HepG2 (cell line): ENCODE measurements around the gene PYURF. TPM values are rescaled to one million over a fixed set of nuclear protein-coding genes. Genes with fewer than 3 reads are reported as not detected.

Experiments used
- ATAC-seq: fragments of 200-7000 bp; cut with Tn5 transposase; 3 replicates; pipeline ENCODE4 v1.9.1; 2020; ENCODE audit warnings: mild to moderate bottlenecking, moderate library complexity
- BruUV-seq: library from RNA; stranded (reverse); fragments of 400-500 nt; replicated peaks from 2 replicates; lab custom pipeline; 2021; lab: Mats Ljungman, UMichigan
- CTCF ChIA-PET: fragments of 300-600 bp; formaldehyde crosslinking; extraction: SDS; loops from one replicate; lab custom pipeline; 2021; ENCODE audit warnings: low total read pairs, inconsistent platforms, low intra/inter-chr PET ratio; lab: Yijun Ruan, JAX
- POLR2A ChIA-PET: fragments of 350-600 bp; sonication (Branson Sonifier 250); formaldehyde crosslinking; loops from one replicate; lab custom pipeline; 2020; ENCODE audit warnings: antibody characterized with exemption, inconsistent platforms; lab: Yijun Ruan, JAX
- DNase-seq: peaks from one replicate; pipeline ENCODE4 v3.0.0-alpha.2; 2015; ENCODE audit warnings: low spot score
- FAIRE-seq: peaks from 3 replicates; lab custom pipeline; 2011; peaks lifted over from hg19 to GRCh38; lab: Jason Lieb, UNC
- H2AFZ ChIP-seq: one replicate; pipeline ENCODE4 v1.6.1; 2011; ENCODE audit warnings: low read length, inconsistent platforms
- H3K27ac ChIP-seq: fragments of 300-600 bp; 3 replicates; pipeline ENCODE4 v1.8.0; 2011; ENCODE audit warnings: mixed run types, mild to moderate bottlenecking, mixed read lengths, low read length, inconsistent platforms; ENCODE audit not compliant: insufficient read depth; ENCODE audit errors: extremely low read length
- H3K27me3 ChIP-seq, 2 experiments: fragments of 200-600 bp in 1 of 2; 2 replicates in 1 of 2; 3 replicates in 1 of 2; pipeline versions ENCODE4 v1.6.0 to v1.8.0; 2011; ENCODE audit warnings: low read length in 2 of 2, mild to moderate bottlenecking in 2 of 2, moderate library complexity in 2 of 2, inconsistent platforms in 1 of 2; ENCODE audit not compliant: insufficient read depth in 2 of 2, control insufficient read depth in 1 of 2
- H3K36me3 ChIP-seq, 2 experiments: fragments of 200-600 bp in 1 of 2; replicated peaks in 1 of 2; 2 replicates in 1 of 2; 3 replicates in 1 of 2; pipeline versions ENCODE4 v1.5.1 to v1.8.0; 2011; ENCODE audit warnings: low read length in 2 of 2, inconsistent platforms in 1 of 2; ENCODE audit not compliant: insufficient read depth in 2 of 2, control insufficient read depth in 1 of 2
- H3K4me1 ChIP-seq: 2 replicates; pipeline ENCODE4 v1.5.1; 2012; ENCODE audit warnings: low read length, inconsistent platforms; ENCODE audit not compliant: insufficient read depth
- H3K4me2 ChIP-seq: 2 replicates; pipeline ENCODE4 v1.6.0; 2011; ENCODE audit warnings: low read depth, low read length, inconsistent platforms
- H3K4me3 ChIP-seq, 3 experiments: fragments of 200-600 bp in 1 of 3; sonication (generic), shearing (Covaris generic) in 1 of 3; replicated peaks in 1 of 3; 2 replicates each; pipeline ENCODE4 v1.5.1; 2011 to 2016; ENCODE audit warnings: low read length in 3 of 3, inconsistent platforms in 2 of 3, low read depth in 2 of 3, mild to moderate bottlenecking in 2 of 3, control low read depth in 1 of 3, mixed read lengths in 1 of 3; ENCODE audit not compliant: insufficient read depth in 1 of 3
- H3K79me2 ChIP-seq: one replicate; pipeline ENCODE4 v1.6.1; 2011; ENCODE audit warnings: low read length, inconsistent platforms; ENCODE audit not compliant: insufficient read depth
- H3K9ac ChIP-seq: 2 replicates; pipeline ENCODE4 v1.6.0; 2011; ENCODE audit warnings: mild to moderate bottlenecking, low read depth, low read length, inconsistent platforms; ENCODE audit not compliant: insufficient read depth
- H3K9me3 ChIP-seq: 2 replicates; pipeline ENCODE4 v1.5.1; 2012; ENCODE audit warnings: mild to moderate bottlenecking, low read length
- H4K20me1 ChIP-seq: 2 replicates; pipeline ENCODE4 v1.6.0; 2011; ENCODE audit warnings: inconsistent platforms, mild to moderate bottlenecking, low read length, moderate library complexity; ENCODE audit not compliant: insufficient read depth
- CHD4 ChIP-seq: fragments of 200-600 bp; sonication (generic); IDR thresholded peaks from 2 replicates; pipeline ENCODE4 v1.7.0; 2017; ENCODE audit warnings: mild to moderate bottlenecking, low read length, borderline replicate concordance
- DRAP1 ChIP-seq: IDR thresholded peaks from 2 replicates; pipeline ENCODE4 v1.6.1; 2016; ENCODE audit warnings: missing genetic modification reagents, missing compliant biosample characterization
- FOXC1 ChIP-seq: sonication (generic); formaldehyde crosslinking; IDR thresholded peaks from 2 replicates; pipeline ENCODE4 v1.8.0; 2022; ENCODE audit warnings: mild to moderate bottlenecking, missing genetic modification reagents, borderline replicate concordance
- GLMP ChIP-seq: sonication (generic); formaldehyde crosslinking; IDR thresholded peaks from 2 replicates; pipeline ENCODE4 v1.9.0; 2021; ENCODE audit warnings: missing genetic modification reagents, mild to moderate bottlenecking, borderline replicate concordance
- IKZF4 ChIP-seq: sonication (generic); formaldehyde crosslinking; IDR thresholded peaks from 2 replicates; pipeline ENCODE4 v1.5.1; 2020; ENCODE audit warnings: borderline replicate concordance, mild to moderate bottlenecking, low read depth, missing genetic modification reagents; ENCODE audit errors: not compliant biosample characterization
- NCOR1 ChIP-seq: fragments of 200-600 bp; sonication (generic); IDR thresholded peaks from 2 replicates; pipeline ENCODE4 v1.7.0; 2017; ENCODE audit warnings: antibody characterized with exemption, low read length, borderline replicate concordance
- PITX1 ChIP-seq: sonication (generic); formaldehyde crosslinking; IDR thresholded peaks from 2 replicates; pipeline ENCODE4 v1.5.1; 2020; ENCODE audit warnings: mild to moderate bottlenecking, missing genetic modification reagents
- POGZ ChIP-seq: sonication (generic); formaldehyde crosslinking; IDR thresholded peaks from 2 replicates; pipeline ENCODE4 v1.4.0; 2020; ENCODE audit warnings: mild to moderate bottlenecking, missing genetic modification reagents
- SALL1 ChIP-seq: sonication (generic); formaldehyde crosslinking; IDR thresholded peaks from 2 replicates; pipeline ENCODE4 v1.8.0; 2022; ENCODE audit warnings: mild to moderate bottlenecking, missing genetic modification reagents
- SOX5 ChIP-seq: IDR thresholded peaks from 2 replicates; pipeline ENCODE4 v1.6.1; 2016; ENCODE audit warnings: borderline replicate concordance
- ZFAT ChIP-seq: sonication (generic); formaldehyde crosslinking; conservative IDR thresholded peaks from 2 replicates; pipeline ENCODE4 v1.8.1; 2023; ENCODE audit warnings: missing genetic modification reagents, inconsistent platforms
- ZFP36L2 ChIP-seq: sonication (generic); formaldehyde crosslinking; IDR thresholded peaks from 2 replicates; pipeline ENCODE4 v1.4.0; 2020; ENCODE audit warnings: missing genetic modification reagents
- ZFY ChIP-seq: sonication (generic); formaldehyde crosslinking; IDR thresholded peaks from 2 replicates; pipeline ENCODE4 v1.4.0; 2020; ENCODE audit warnings: missing genetic modification reagents
- ZNF572 ChIP-seq: sonication (generic); formaldehyde crosslinking; IDR thresholded peaks from 2 replicates; pipeline ENCODE4 v1.5.1; 2020; ENCODE audit warnings: mild to moderate bottlenecking, missing genetic modification reagents
- WGBS: methylation state at CpG from one replicate; pipeline ENCODE4 v1.1.6; 2017; ENCODE audit warnings: low lambda C conversion rate; 5-methylcytosine and 5-hydroxymethylcytosine counted together
- in situ Hi-C: cut with HindIII; loops from 2 replicates; pipeline ENCODE4 v1.10.0; 2017; ENCODE audit warnings: low pct_unique_long_range_greater_than_20kb; ENCODE audit not compliant: extremely low pct_ligation_motif_present
- intact Hi-C: fragments of 100-400 bp; cut with micrococcal nuclease; formaldehyde crosslinking; loops from one replicate; pipeline ENCODE4 v1.10.0; 2022; ENCODE audit not compliant: unreplicated experiment
- polyA plus RNA-seq, 8 experiments: library from polyadenylated mRNA; depleted of rRNA in 3 of 8; stranded (reverse) in 7 of 8; unstranded in 1 of 8; fragments of >200 nt; fragmentation: Illumina TruSeq in 4 of 8; extraction: Trizol in 4 of 8; gene quantifications; 2 replicates each; pipeline versions ENCODE4 v1.2.1 to v1.2.3, GENCODE V29; 2011 to 2016; ENCODE audit warnings: low read depth in 4 of 8, missing spikeins in 1 of 8, mixed read lengths in 1 of 8; ENCODE audit not compliant: insufficient read depth in 1 of 8
- total RNA-seq, 5 experiments: library from RNA; depleted of rRNA; stranded (reverse); fragments of >200 nt; fragmentation: Illumina TruSeq; extraction: Trizol; gene quantifications; 2 replicates each; pipeline ENCODE4 v1.2.3, GENCODE V29; 2016; ENCODE audit warnings: low read depth in 1 of 5
- TF ChIP-seq, protein P1 (sequence below), 2 experiments: fragments of 450-650 bp in 1 of 2; sonication (generic) in 1 of 2; formaldehyde crosslinking; IDR thresholded peaks; 2 replicates each; pipeline versions ENCODE4 v1.5.0 to v1.8.0; 2020 to 2022; ENCODE audit warnings: mild to moderate bottlenecking in 1 of 2, missing genetic modification reagents in 1 of 2

PYURF gene
- total and polyA plus RNA-seq, 2 of the 13 experiments (the other 11 are each of a cell fraction or from before 2014, with no cell fraction given), result 59.9 to 95.2 TPM

GRCh38 chr4:88489100-88489761, 34.3 kb downstream of the PYURF start:
- Histone ChIP-seq H3K36me3 (no peaks in the 10 kb centered on the region), H3K79me2 (no peaks in the 10 kb centered on the region), H3K9ac (no peak overlapping the region), H3K4me2 (no peak overlapping the region), H3K9me3 (no peaks in the 10 kb centered on the region), H3K4me3 (no peak overlapping the region), H3K27ac (no peak overlapping the region), H3K27me3 (no peaks in the 10 kb centered on the region; a peak in 1 of 5 replicates), H4K20me1 (no peaks in the 10 kb centered on the region), H2AFZ (no peak overlapping the region), H3K4me1 (no peaks in the 10 kb centered on the region)
- CTCF ChIA-PET, result no interaction called here
- in situ Hi-C loops (no loop called here), intact Hi-C loops (no loop called here)
- ATAC-seq (no peak), FAIRE-seq (no peak), DNase-seq (no peak)
- 27% methylated on average over 4 of the region's 4 CpGs for WGBS
- TF ChIP-seq SOX5 (CRISPR knock-in tag), result no peak
- TF ChIP-seq, protein P1, sequence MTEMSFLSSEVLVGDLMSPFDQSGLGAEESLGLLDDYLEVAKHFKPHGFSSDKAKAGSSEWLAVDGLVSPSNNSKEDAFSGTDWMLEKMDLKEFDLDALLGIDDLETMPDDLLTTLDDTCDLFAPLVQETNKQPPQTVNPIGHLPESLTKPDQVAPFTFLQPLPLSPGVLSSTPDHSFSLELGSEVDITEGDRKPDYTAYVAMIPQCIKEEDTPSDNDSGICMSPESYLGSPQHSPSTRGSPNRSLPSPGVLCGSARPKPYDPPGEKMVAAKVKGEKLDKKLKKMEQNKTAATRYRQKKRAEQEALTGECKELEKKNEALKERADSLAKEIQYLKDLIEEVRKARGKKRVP (CRISPR knock-in tag; IDR thresholded peaks at IDR 0.05), result no peak
- TF ChIP-seq ZFP36L2, result no peak
- no peak for TF ChIP-seq DRAP1
- no peak for TF ChIP-seq PITX1 (CRISPR knock-in tag)
- TF ChIP-seq NCOR1, result no peak
- TF ChIP-seq ZFAT (CRISPR knock-in tag), result no peak
- TF ChIP-seq ZFY (CRISPR knock-in tag), result no peak
- no peak for TF ChIP-seq IKZF4
- TF ChIP-seq ZNF572, result no peak
- no peak for TF ChIP-seq GLMP (CRISPR knock-in tag)
- no peak for TF ChIP-seq POGZ (CRISPR knock-in tag)
- TF ChIP-seq FOXC1 (CRISPR knock-in tag), result no peak
- no peak for TF ChIP-seq SALL1 (CRISPR knock-in tag)
- no peak for TF ChIP-seq CHD4
- POLR2A ChIA-PET, result no interaction called here
- no TSS peak for BruUV-seq
